NCI-H446 treated with DMSO at 0.1 percent for 48 hours (cell line): ENCODE results near the gene SLC39A2.
"Not testable (repeated sequence)": the region's sequence is repeated elsewhere in the genome, so short reads cannot be mapped to it uniquely, and the experiment has no call there.

ENCODE experiments used
- DNase-seq: peaks from one replicate; lab custom pipeline; 2025; lab: John Stamatoyannopoulos, UW

Gene SLC39A2

GRCh38 chr14:21025371-21026273 lies 26.5 kb downstream of the SLC39A2 start:
- DNase-seq: no peak

GRCh38 chr14:21026274-21026987 lies 27.3 kb downstream of the SLC39A2 start:
- no peak for DNase-seq

- DNase-seq: no peak
Observed at GRCh38 chr14:21026988-21027315, 27.9 kb downstream of the SLC39A2 start.

- no peak for DNase-seq
Observed at GRCh38 chr14:21029917-21030316, 30.8 kb downstream of the SLC39A2 start, which contains the start of gene TPPP2. Gene TPPP2 (plus strand): TSS chr14:21030217. CDS start chr14:21030582, 365 bp downstream.

- DNase-seq: no peak
Observed at GRCh38 chr14:21030531-21030930, 31.4 kb downstream of the SLC39A2 start.

GRCh38 chr14:21032326-21033132 lies 33.4 kb downstream of the SLC39A2 start:
- DNase-seq: no peak

- no peak for DNase-seq
Observed at GRCh38 chr14:21033133-21033698, 34.1 kb downstream of the SLC39A2 start.

GRCh38 chr14:21034707-21035106 lies 35.6 kb downstream of the SLC39A2 start, which contains the start of gene RNASE13:
Gene RNASE13 (minus strand): TSS chr14:21034807. CDS start chr14:21034288, 519 bp downstream.
- DNase-seq: no peak

GRCh38 chr14:21036751-21037150 lies 37.7 kb downstream of the SLC39A2 start:
- no peak for DNase-seq

- DNase-seq: no peak
Observed at GRCh38 chr14:21037156-21037555, 38.1 kb downstream of the SLC39A2 start.

- DNase-seq: peak; percentile 60
Observed at GRCh38 chr14:21038441-21039422, 39.6 kb downstream of the SLC39A2 start.

- DNase-seq: peak; percentile 4
Observed at GRCh38 chr14:21039585-21040369, 40.7 kb downstream of the SLC39A2 start.

- DNase-seq: no peak
Observed at GRCh38 chr14:21040370-21040925, 41.4 kb downstream of the SLC39A2 start.

GRCh38 chr14:21040941-21041340 lies 41.8 kb downstream of the SLC39A2 start:
- not testable (repeated sequence) for DNase-seq

GRCh38 chr14:21041676-21042433 lies 42.8 kb downstream of the SLC39A2 start, which contains the start of gene RNASE7:
Gene RNASE7 (plus strand): TSS chr14:21042362. CDS start chr14:21042993, 631 bp downstream.
- DNase-seq: no peak

- no peak for DNase-seq
Observed at GRCh38 chr14:21042918-21043317, 43.8 kb downstream of the SLC39A2 start.

GRCh38 chr14:21043387-21043973 lies 44.4 kb downstream of the SLC39A2 start:
- DNase-seq: no peak

GRCh38 chr14:21043974-21044618 lies 45.0 kb downstream of the SLC39A2 start:
- no peak for DNase-seq
